HUES64 (cell line): ENCODE data around the gene BANF1.
A peak's percentile ranks its signal among the peaks of the same experiment; 100 is the strongest.

Experiments used
- H3K27ac ChIP-seq: 2 replicates; pipeline ENCODE4 v1.7.0; 2013; ENCODE audit warnings: low read depth, low read length, inconsistent platforms
- H3K27me3 ChIP-seq: 2 replicates; pipeline ENCODE4 v1.6.1; 2013; ENCODE audit warnings: mild to moderate bottlenecking, low read length; ENCODE audit not compliant: insufficient read depth
- H3K36me3 ChIP-seq: 2 replicates; pipeline ENCODE4 v1.6.1; 2013; ENCODE audit warnings: mild to moderate bottlenecking, low read length; ENCODE audit not compliant: insufficient read depth
- H3K4me1 ChIP-seq: 2 replicates; pipeline ENCODE4 v1.6.1; 2013; ENCODE audit warnings: mild to moderate bottlenecking, low read length, moderate library complexity; ENCODE audit not compliant: insufficient read depth
- H3K4me3 ChIP-seq: 2 replicates; pipeline ENCODE4 v1.5.1; 2013; ENCODE audit warnings: mild to moderate bottlenecking, low read length, moderate library complexity
- H3K9ac ChIP-seq: 2 replicates; pipeline ENCODE4 v1.6.1; 2013; ENCODE audit warnings: mild to moderate bottlenecking, low read depth, low read length
- H3K9me3 ChIP-seq: 2 replicates; pipeline ENCODE4 v1.6.1; 2013; ENCODE audit warnings: low read depth, low read length; ENCODE audit not compliant: insufficient read depth
- WGBS: fragments of 150-250, 120-280 bp; methylation state at CpG from one replicate; pipeline ENCODE4 v1.1.7; 2013; ENCODE audit warnings: missing lambda C conversion rate; 5-methylcytosine and 5-hydroxymethylcytosine counted together

The BANF1 gene

GRCh38 chr11:66012946-66013761 lies 10.9 kb downstream of the BANF1 start:
- peaks cover 12% of the 10 kb centered on the region for H3K27me3 ChIP-seq
- WGBS = 87% methylated on average over 12 of the region's 12 CpGs
- no peaks in the 10 kb centered on the region for H3K36me3 ChIP-seq
- no peaks in the 10 kb centered on the region for H3K9me3 ChIP-seq
- H3K4me3 ChIP-seq = no peak overlapping the region
- H3K9ac ChIP-seq = no peak overlapping the region
- no peak overlapping the region for H3K27ac ChIP-seq
- H3K4me1 ChIP-seq = no peaks in the 10 kb centered on the region

DNA sequence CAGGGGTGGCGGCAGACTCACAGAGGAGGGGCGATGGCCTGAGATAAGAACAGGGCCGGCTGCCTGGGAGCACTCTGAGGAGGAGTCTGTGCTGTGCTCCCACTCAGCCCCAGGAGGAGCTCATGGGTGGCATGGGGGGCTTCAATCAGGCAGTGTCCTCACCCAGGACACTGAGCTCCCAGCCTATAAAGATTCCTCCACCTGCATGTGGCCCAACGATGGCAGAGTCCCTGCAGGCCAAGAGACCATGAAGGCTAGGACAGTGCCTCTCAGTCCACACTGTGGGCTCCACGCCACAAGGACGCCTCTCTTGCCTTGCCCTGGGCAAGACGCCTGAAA lies 11.4 kb downstream of the BANF1 start:
- no peak overlapping the region for H3K27ac ChIP-seq
- no peaks in the 10 kb centered on the region for H3K9me3 ChIP-seq
- H3K9ac ChIP-seq = no peak overlapping the region
- H3K4me1 ChIP-seq = no peaks in the 10 kb centered on the region
- WGBS = 78% methylated on average over 7 of the region's 7 CpGs
- H3K4me3 ChIP-seq = no peak overlapping the region
- H3K27me3 ChIP-seq = peaks cover 12% of the 10 kb centered on the region
- no peaks in the 10 kb centered on the region for H3K36me3 ChIP-seq

GRCh38 chr11:66014804-66015453 lies 12.6 kb downstream of the BANF1 start:
- Histone ChIP-seq H3K27ac (no peak overlapping the region), H3K9me3 (no peaks in the 10 kb centered on the region), H3K4me1 (no peaks in the 10 kb centered on the region), H3K36me3 (no peaks in the 10 kb centered on the region), H3K9ac (no peak overlapping the region), H3K4me3 (no peak overlapping the region), H3K27me3 (peaks cover 12% of the 10 kb centered on the region)
- 94% methylated on average over 6 of the region's 6 CpGs for WGBS

DNA sequence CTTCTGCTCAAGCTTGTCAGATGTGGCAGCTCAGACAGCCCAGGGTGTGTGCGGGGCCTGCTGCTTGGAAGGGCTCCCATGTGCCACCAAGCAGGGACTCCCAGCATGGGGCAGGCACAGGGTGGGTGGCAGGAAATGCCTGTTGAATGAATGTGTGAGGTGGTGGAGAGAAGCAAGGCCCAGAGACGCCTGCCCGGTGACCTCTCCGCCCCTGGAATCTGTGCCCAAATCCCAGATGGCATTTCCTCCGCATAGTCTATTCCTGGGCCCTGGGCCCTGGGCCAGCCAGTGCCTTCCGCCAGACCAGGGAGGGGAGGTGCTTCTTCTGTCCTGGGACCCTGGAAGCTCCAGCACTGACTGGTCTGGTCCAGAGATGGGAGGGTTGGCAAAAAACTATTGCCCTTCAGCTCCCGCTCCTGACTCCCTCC lies 13.2 kb downstream of the BANF1 start:
- no peaks in the 10 kb centered on the region for H3K9me3 ChIP-seq
- H3K27me3 ChIP-seq = peaks cover 12% of the 10 kb centered on the region
- no peaks in the 10 kb centered on the region for H3K4me1 ChIP-seq
- 90% methylated on average over 7 of the region's 7 CpGs for WGBS
- H3K36me3 ChIP-seq = no peaks in the 10 kb centered on the region
- H3K27ac ChIP-seq = no peak overlapping the region
- H3K9ac ChIP-seq = no peak overlapping the region
- no peak overlapping the region for H3K4me3 ChIP-seq

- H3K4me1 ChIP-seq = no peaks in the 10 kb centered on the region
- no peaks in the 10 kb centered on the region for H3K36me3 ChIP-seq
- H3K4me3 ChIP-seq = no peak overlapping the region
- H3K9ac ChIP-seq = no peak overlapping the region
- H3K27me3 ChIP-seq = peaks cover 12% of the 10 kb centered on the region
- no peak overlapping the region for H3K27ac ChIP-seq
- no peaks in the 10 kb centered on the region for H3K9me3 ChIP-seq
- WGBS = 87% methylated on average over 18 of the region's 18 CpGs
These were observed 13.9 kb downstream of the BANF1 start for GRCh38 chr11:66015936-66016792.

DNA sequence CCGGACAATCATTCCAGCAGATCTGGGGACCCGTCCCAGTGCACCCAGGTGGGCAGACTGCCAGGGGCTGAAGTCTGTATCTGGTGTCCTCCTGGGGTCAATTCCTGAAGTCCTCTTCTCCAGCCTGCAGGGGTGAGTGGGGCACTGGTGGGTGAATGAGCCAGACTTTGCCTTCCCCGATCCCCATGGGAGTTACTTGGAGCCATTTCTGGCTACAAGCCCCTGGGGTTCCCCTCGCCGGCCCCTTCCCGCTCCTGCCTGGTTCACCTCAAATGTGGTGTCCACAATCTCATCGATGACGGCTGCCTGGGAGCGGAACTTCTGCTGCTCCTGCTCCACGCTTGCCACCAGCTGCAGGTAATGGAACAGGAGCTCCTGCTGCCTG lies 14.5 kb downstream of the BANF1 start:
- H3K27me3 ChIP-seq = peaks cover 10% of the 10 kb centered on the region
- no peaks in the 10 kb centered on the region for H3K4me1 ChIP-seq
- H3K9ac ChIP-seq = no peak overlapping the region
- H3K9me3 ChIP-seq = no peaks in the 10 kb centered on the region
- no peaks in the 10 kb centered on the region for H3K36me3 ChIP-seq
- H3K27ac ChIP-seq = no peak overlapping the region
- no peak overlapping the region for H3K4me3 ChIP-seq
- 94% methylated on average over 10 of the region's 10 CpGs for WGBS

DNA sequence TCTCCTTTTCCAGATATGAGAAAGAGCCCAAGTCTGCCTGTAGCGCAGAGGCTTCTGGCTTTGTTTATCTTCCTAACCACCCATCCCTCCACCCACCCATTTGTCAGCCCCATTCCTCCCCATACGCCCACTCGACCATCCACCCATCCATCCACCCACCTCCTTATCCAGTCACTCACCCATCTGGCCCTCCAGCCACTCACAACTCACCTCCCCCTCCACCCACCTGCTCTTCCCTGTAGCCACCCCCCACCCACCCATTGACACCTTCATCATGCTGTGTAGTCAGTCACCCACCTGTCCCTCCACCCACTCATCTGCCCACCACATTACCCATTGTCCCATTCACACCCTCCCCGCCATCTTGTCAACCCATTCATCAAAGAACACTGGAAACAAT lies 15.0 kb downstream of the BANF1 start:
- Histone ChIP-seq H3K36me3 (no peaks in the 10 kb centered on the region), H3K27me3 (peaks cover 6% of the 10 kb centered on the region), H3K4me3 (no peak overlapping the region), H3K9ac (no peak overlapping the region), H3K27ac (no peak overlapping the region), H3K4me1 (no peaks in the 10 kb centered on the region), H3K9me3 (no peaks in the 10 kb centered on the region)
- 79% methylated on average over 4 of the region's 4 CpGs for WGBS

DNA sequence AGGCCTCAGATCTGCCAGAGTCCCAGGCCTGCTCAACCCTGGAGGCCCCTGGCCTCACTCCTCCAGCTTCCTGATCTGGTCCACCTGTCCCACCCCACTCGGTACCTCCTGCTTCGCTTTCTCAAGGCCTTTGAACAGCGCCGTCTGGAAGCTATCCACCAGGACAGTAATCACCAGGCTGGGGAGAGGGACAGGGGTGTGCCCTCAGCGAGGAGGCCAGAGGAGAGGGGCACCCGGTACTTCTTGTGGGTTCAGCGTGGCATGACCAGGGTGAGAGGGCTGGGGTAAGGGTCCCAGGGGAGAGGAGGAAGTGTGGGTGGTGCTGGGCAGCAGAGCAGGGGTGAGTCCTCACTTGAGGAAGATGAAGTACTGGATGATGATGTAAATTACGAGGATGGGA lies 17.9 kb downstream of the BANF1 start:
- Histone ChIP-seq H3K27me3 (peaks cover 15% of the 10 kb centered on the region), H3K4me1 (no peaks in the 10 kb centered on the region), H3K36me3 (no peaks in the 10 kb centered on the region), H3K27ac (no peak overlapping the region), H3K9me3 (no peaks in the 10 kb centered on the region), H3K4me3 (no peak overlapping the region), H3K9ac (no peak overlapping the region)
- 84% methylated on average over 8 of the region's 8 CpGs for WGBS

DNA sequence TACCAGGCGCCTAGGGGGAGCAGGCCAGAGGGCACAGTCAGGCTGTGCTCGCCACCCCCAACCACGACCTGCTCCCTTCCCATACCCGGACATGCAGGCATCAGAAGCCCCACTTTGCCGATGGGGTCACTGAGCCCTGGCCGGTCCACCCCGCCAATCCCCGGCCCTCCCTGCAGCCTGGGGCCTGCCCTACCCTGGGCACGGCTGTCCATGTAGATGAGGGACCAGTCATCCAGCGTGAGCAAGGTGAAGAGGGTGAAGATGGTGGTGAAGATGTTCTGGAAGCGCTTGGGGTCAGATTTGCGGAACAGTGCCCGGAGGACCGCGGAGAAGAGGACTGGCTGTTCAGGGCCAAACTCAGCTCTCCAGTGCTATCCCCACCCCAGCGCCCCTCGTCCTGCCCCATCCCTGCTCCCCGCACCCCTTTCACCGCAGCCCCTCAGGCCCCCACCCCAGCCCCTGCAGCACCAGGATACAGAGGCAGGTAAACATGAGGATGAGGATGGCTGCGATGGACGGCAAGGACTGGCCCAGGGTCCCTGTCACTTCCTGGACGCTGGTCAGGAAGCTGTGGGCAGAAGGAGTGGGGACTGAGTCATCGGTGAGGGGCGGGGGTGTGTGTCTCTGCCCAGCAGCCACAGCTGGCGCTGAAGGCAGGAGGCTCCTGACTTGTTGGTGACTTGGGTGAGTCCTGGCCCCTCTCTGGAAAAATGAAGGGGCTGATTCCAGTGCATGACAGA lies 18.5 kb downstream of the BANF1 start:
- peaks cover 15% of the 10 kb centered on the region for H3K27me3 ChIP-seq
- no peaks in the 10 kb centered on the region for H3K36me3 ChIP-seq
- H3K4me3 ChIP-seq = no peak overlapping the region
- no peaks in the 10 kb centered on the region for H3K9me3 ChIP-seq
- no peaks in the 10 kb centered on the region for H3K4me1 ChIP-seq
- 85% methylated on average over 23 of the region's 25 CpGs for WGBS
- no peak overlapping the region for H3K27ac ChIP-seq
- no peak overlapping the region for H3K9ac ChIP-seq

GRCh38 chr11:66022401-66023185 lies 20.3 kb downstream of the BANF1 start:
- H3K27ac ChIP-seq = no peak overlapping the region
- H3K4me3 ChIP-seq = peak overlapping the region; percentile 21; the same call in 1 of the 2 replicates
- no peaks in the 10 kb centered on the region for H3K9me3 ChIP-seq
- no peaks in the 10 kb centered on the region for H3K36me3 ChIP-seq
- H3K9ac ChIP-seq = no peak overlapping the region
- peaks cover 15% of the 10 kb centered on the region for H3K27me3 ChIP-seq
- WGBS = 33% methylated on average over 46 of the region's 46 CpGs
- no peaks in the 10 kb centered on the region for H3K4me1 ChIP-seq
